Measurements from ENCODE around the gene OR5H1.

Gene OR5H1

DNA sequence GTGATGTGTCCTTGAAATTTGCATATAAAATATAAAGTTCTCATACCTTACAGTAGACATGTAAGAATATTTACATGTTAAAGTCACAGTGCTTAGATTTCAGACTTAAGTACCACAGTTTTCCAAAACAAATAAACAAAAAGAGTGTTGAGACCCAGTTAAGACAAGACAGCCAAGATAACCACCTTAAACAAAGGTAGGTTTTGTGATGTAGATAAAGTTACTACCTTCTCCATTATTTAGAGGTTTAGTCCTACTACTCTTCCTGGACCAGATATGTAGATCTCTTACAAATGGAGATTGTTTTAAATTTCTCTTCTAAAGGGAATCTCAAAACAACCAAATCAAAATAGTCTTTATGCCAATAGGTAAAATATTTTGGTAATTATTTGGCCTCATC is 51.7 kb downstream of the OR5H1 start:
- TF ChIP-seq CTCF (IDR thresholded peaks at IDR 0.05; ENCODE audit: insufficient read depth, low read length, missing control alignments) = no peak
- no peak overlapping the region for H3K4me3 ChIP-seq (ENCODE audit: low read depth, low read length)
- CTCF ChIA-PET = no interaction called here
- no peak for DNase-seq (ENCODE audit: low read depth, low spot score)
- POLR2A ChIA-PET = no interaction called here

- CTCF ChIA-PET = no interaction called here
- DNase-seq (ENCODE audit: low read depth, low spot score) = no peak
Measured at GRCh38 chr3:98185180-98185579, 54.7 kb downstream of the OR5H1 start.

More at GRCh38 chr3:98185180-98185579, 54.7 kb downstream of the OR5H1 start:
- POLR2A ChIA-PET = no interaction called here
- no peak overlapping the region for H3K4me3 ChIP-seq (ENCODE audit: low read depth, low read length)
- TF ChIP-seq CTCF (IDR thresholded peaks at IDR 0.05; ENCODE audit: insufficient read depth, low read length, missing control alignments) = no peak
